RWPE2 (cell line): ENCODE results near the gene LDHAL6A.

Experiments
- ATAC-seq: fragments of 200-7000 bp; cut with Tn5 transposase; 3 replicates; pipeline ENCODE4 v1.9.1; 2021; ENCODE audit warnings: low read depth
- DNase-seq: peaks from one replicate; pipeline ENCODE4 v3.0.0-alpha.2; 2020; ENCODE audit warnings: low spot score
- H3K27ac ChIP-seq: fragments of 450-650 bp; 2 replicates; pipeline ENCODE4 v1.5.1; 2017; ENCODE audit warnings: mild to moderate bottlenecking; ENCODE audit not compliant: poor library complexity, severe bottlenecking
- H3K27me3 ChIP-seq: fragments of 250-450 bp; sonication (Bioruptor Pico); 2 replicates; pipeline ENCODE4 v1.5.1; 2021; ENCODE audit warnings: mild to moderate bottlenecking, moderate library complexity; ENCODE audit not compliant: insufficient read depth, poor library complexity, severe bottlenecking
- H3K36me3 ChIP-seq: fragments of 250-450 bp; sonication (Bioruptor Pico); 2 replicates; pipeline ENCODE4 v1.5.1; 2020; ENCODE audit warnings: low read depth, mild to moderate bottlenecking, moderate library complexity
- H3K4me1 ChIP-seq: fragments of 250-450 bp; sonication (Bioruptor Pico); 2 replicates; pipeline ENCODE4 v1.5.1; 2021; ENCODE audit warnings: mild to moderate bottlenecking, moderate library complexity; ENCODE audit not compliant: insufficient read depth, poor library complexity, severe bottlenecking
- H3K4me3 ChIP-seq: fragments of 250-450 bp; sonication (Bioruptor Pico); 2 replicates; pipeline ENCODE4 v1.5.1; 2021; ENCODE audit warnings: mild to moderate bottlenecking, moderate library complexity; ENCODE audit not compliant: severe bottlenecking
- H3K9me3 ChIP-seq: fragments of 250-450 bp; sonication (Bioruptor Pico); 2 replicates; pipeline ENCODE4 v1.5.1; 2021; ENCODE audit warnings: mild to moderate bottlenecking, moderate library complexity; ENCODE audit not compliant: severe bottlenecking
- TF ChIP-seq, protein P1 (sequence below): fragments of 450-650 bp; IDR thresholded peaks from one replicate; pipeline ENCODE4 v1.5.1; 2017; ENCODE audit warnings: mild to moderate bottlenecking, moderate library complexity; ENCODE audit not compliant: poor library complexity, severe bottlenecking

The LDHAL6A gene

DNA sequence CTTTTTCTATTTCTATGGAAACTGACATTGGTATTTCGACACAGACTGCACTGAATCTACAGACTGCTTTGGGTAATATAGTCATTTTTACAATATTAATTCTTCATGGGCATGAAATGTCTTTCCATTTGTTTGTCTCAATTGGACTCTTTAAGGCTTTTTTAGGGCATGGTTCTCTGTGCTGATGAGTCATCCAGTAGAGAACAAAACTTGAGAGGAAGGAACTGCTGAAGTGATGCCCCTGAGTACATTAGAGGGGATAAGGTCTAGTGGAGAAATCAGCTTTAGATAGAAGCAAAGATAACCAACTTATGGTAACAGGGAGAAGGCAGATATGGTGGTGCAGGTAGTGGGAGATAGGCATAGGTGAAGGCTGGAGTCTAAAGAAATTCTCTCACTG lies 46.0 kb downstream of the LDHAL6A start:
- Histone ChIP-seq H3K27me3 (no peaks in the 10 kb centered on the region), H3K4me1 (no peaks in the 10 kb centered on the region), H3K9me3 (no peaks in the 10 kb centered on the region), H3K27ac (no peak overlapping the region), H3K36me3 (peaks cover 77% of the 10 kb centered on the region), H3K4me3 (no peak overlapping the region)
- TF ChIP-seq, protein P1, sequence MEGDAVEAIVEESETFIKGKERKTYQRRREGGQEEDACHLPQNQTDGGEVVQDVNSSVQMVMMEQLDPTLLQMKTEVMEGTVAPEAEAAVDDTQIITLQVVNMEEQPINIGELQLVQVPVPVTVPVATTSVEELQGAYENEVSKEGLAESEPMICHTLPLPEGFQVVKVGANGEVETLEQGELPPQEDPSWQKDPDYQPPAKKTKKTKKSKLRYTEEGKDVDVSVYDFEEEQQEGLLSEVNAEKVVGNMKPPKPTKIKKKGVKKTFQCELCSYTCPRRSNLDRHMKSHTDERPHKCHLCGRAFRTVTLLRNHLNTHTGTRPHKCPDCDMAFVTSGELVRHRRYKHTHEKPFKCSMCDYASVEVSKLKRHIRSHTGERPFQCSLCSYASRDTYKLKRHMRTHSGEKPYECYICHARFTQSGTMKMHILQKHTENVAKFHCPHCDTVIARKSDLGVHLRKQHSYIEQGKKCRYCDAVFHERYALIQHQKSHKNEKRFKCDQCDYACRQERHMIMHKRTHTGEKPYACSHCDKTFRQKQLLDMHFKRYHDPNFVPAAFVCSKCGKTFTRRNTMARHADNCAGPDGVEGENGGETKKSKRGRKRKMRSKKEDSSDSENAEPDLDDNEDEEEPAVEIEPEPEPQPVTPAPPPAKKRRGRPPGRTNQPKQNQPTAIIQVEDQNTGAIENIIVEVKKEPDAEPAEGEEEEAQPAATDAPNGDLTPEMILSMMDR = no peak
- ATAC-seq (no peak), DNase-seq (no peak)

DNA sequence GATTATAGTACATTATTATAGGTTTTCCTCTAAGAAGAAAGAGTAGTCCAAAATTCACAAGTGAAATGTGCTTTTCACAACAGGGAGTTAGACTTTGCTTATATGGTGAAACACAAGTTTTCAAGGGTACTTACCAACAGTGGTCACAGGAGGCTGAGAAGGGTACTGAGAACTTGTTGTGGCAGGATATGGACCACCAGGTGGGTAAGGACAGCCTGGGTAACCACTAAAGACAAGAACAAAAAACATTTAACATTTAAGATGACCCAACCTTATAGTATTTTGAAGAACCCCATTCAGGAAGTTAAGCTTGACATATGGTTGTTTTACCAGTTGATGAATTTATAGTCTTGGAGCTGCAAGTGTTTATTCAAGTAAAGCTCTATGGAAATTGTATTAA lies 46.7 kb downstream of the LDHAL6A start:
- no peak for DNase-seq
- Histone ChIP-seq H3K9me3 (no peaks in the 10 kb centered on the region), H3K36me3 (peaks cover 84% of the 10 kb centered on the region), H3K27ac (no peak overlapping the region), H3K27me3 (no peaks in the 10 kb centered on the region), H3K4me1 (no peaks in the 10 kb centered on the region), H3K4me3 (no peak overlapping the region)
- no peak for ATAC-seq
- TF ChIP-seq, protein P1 = no peak

DNA sequence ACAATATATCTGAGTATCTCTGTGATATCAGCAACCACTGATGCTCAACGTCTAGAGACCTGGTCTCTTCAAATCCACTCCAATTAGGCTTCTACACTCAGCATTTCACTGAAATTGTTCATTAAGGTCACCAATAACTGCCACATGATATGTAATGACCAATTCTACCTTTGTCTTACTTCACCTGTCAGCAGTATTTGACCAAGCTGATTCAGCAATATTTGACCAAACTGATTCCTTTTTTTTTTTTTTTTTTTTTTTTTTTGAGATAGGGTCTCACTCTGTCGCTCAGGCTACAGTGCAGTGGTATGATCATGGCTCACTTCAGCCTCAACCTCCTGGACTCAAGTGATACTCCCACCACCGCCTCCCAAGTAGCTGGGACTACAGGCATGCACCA lies 65.5 kb downstream of the LDHAL6A start:
- no peak for DNase-seq
- Histone ChIP-seq H3K9me3 (no peaks in the 10 kb centered on the region), H3K27ac (no peak overlapping the region), H3K4me1 (peaks cover 5% of the 10 kb centered on the region), H3K36me3 (peaks cover 38% of the 10 kb centered on the region), H3K27me3 (no peaks in the 10 kb centered on the region), H3K4me3 (no peak overlapping the region)
- TF ChIP-seq, protein P1 = no peak
- no peak for ATAC-seq

DNA sequence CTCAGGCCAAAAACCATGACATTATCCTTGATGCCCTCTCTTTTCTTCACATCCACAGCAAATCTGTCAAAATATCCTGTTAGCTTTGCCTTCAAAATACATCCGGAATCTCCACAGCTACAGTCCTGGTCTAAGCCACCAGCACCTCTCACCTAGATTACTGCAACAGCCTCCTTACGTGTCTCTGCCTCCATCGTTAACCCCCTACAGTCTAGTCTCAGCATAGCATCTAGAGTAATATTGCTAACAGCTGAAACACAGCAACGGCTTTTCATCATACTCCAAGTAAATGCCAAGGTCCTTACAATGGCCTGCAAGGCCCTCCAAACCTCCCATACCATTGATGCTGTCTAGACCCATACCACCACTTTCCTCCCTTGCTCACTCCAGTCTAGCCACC lies 66.7 kb downstream of the LDHAL6A start:
- Histone ChIP-seq H3K27me3 (no peaks in the 10 kb centered on the region), H3K36me3 (peaks cover 29% of the 10 kb centered on the region), H3K4me3 (no peak overlapping the region), H3K4me1 (peaks cover 5% of the 10 kb centered on the region), H3K9me3 (no peaks in the 10 kb centered on the region), H3K27ac (no peak overlapping the region)
- ATAC-seq (no peak), DNase-seq (no peak)
- TF ChIP-seq, protein P1 = no peak

DNA sequence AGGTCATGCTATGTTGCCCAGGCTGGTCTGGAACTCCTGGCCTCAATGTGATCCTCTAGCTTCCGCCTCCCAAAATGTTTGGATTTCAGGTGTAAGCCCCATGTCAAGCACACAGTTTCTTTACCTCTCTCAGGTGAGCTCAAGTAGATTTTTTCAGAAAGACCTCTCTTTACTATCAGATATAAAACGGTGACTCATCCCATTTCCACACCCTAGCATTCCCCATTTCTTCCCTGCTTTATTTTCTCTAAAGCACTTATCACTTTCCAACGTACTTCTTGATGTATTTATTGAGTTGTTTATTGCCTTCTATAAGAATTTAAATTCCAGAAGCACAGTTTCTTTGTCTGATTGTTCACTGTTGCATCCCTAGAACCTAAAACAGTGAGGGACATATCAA lies 67.4 kb downstream of the LDHAL6A start:
- Histone ChIP-seq H3K27me3 (no peaks in the 10 kb centered on the region), H3K9me3 (no peaks in the 10 kb centered on the region), H3K36me3 (peaks cover 22% of the 10 kb centered on the region), H3K27ac (no peak overlapping the region), H3K4me3 (no peak overlapping the region), H3K4me1 (peaks cover 5% of the 10 kb centered on the region)
- DNase-seq = no peak
- no peak for ATAC-seq
- TF ChIP-seq, protein P1 = no peak
